ENCODE measurements around the gene MED6. TPM values are rescaled to one million over a fixed set of nuclear protein-coding genes. Genes with fewer than 3 reads are reported as not detected.

The MED6 gene
- total RNA-seq, 1 experiment from 2014 or later, result 27.3 TPM

- in situ Hi-C loops (cut with HindIII; ENCODE audit: low pct_unique_long_range_greater_than_20kb, low sequenced_read_pairs), result no loop called here
- DNase-seq (ENCODE audit: low read depth, low spot score), result no peak
These were observed 16.2 kb upstream of the MED6 start for GRCh38 chr14:70616646-70617045.

GRCh38 chr14:70611216-70611615 is 10.8 kb upstream of the MED6 start:
- in situ Hi-C loops (cut with HindIII; ENCODE audit: low pct_unique_long_range_greater_than_20kb, low sequenced_read_pairs), result no loop called here
- no peak for DNase-seq (ENCODE audit: low read depth, low spot score)

GRCh38 chr14:70602254-70602653 is 1.8 kb upstream of the MED6 start:
- no peak for DNase-seq (ENCODE audit: low read depth, low spot score)
- in situ Hi-C loops (cut with HindIII; ENCODE audit: low pct_unique_long_range_greater_than_20kb, low sequenced_read_pairs), result no loop called here

GRCh38 chr14:70601162-70601561 is 707 bp upstream of the MED6 start:
- in situ Hi-C loops (cut with HindIII; ENCODE audit: low pct_unique_long_range_greater_than_20kb, low sequenced_read_pairs), result no loop called here
- no peak for DNase-seq (ENCODE audit: low read depth, low spot score)

- no peak for DNase-seq (ENCODE audit: low read depth, low spot score)
- in situ Hi-C loops (cut with HindIII; ENCODE audit: low pct_unique_long_range_greater_than_20kb, low sequenced_read_pairs), result no loop called here
These were observed 1.1 kb downstream of the MED6 start for GRCh38 chr14:70599345-70599744.

- no peak for DNase-seq (ENCODE audit: low read depth, low spot score)
- in situ Hi-C loops (cut with HindIII; ENCODE audit: low pct_unique_long_range_greater_than_20kb, low sequenced_read_pairs), result no loop called here
These were observed 2.7 kb downstream of the MED6 start for GRCh38 chr14:70597731-70598130.

GRCh38 chr14:70595443-70596185 is 4.8 kb downstream of the MED6 start:
- in situ Hi-C loops (cut with HindIII; ENCODE audit: low pct_unique_long_range_greater_than_20kb, low sequenced_read_pairs), result no loop called here
- peak; percentile 3 for DNase-seq (ENCODE audit: low read depth, low spot score)

- DNase-seq (ENCODE audit: low read depth, low spot score), result no peak
- in situ Hi-C loops (cut with HindIII; ENCODE audit: low pct_unique_long_range_greater_than_20kb, low sequenced_read_pairs), result no loop called here
These were observed 6.0 kb downstream of the MED6 start for GRCh38 chr14:70594461-70594860.

GRCh38 chr14:70585231-70585630 is 15.2 kb downstream of the MED6 start:
- DNase-seq (ENCODE audit: low read depth, low spot score), result no peak
- in situ Hi-C loops (cut with HindIII; ENCODE audit: low pct_unique_long_range_greater_than_20kb, low sequenced_read_pairs), result no loop called here

- peak; percentile 15 for DNase-seq (ENCODE audit: low read depth, low spot score)
- in situ Hi-C loops (cut with HindIII; ENCODE audit: low pct_unique_long_range_greater_than_20kb, low sequenced_read_pairs), result no loop called here
These were observed 23.6 kb downstream of the MED6 start for GRCh38 chr14:70576891-70577290.

GRCh38 chr14:70573050-70573449 is 27.4 kb downstream of the MED6 start:
- in situ Hi-C loops (cut with HindIII; ENCODE audit: low pct_unique_long_range_greater_than_20kb, low sequenced_read_pairs), result no loop called here
- no peak for DNase-seq (ENCODE audit: low read depth, low spot score)

- in situ Hi-C loops (cut with HindIII; ENCODE audit: low pct_unique_long_range_greater_than_20kb, low sequenced_read_pairs), result no loop called here
- no peak for DNase-seq (ENCODE audit: low read depth, low spot score)
These were observed 29.3 kb downstream of the MED6 start for GRCh38 chr14:70571139-70571538.

- in situ Hi-C loops (cut with HindIII; ENCODE audit: low pct_unique_long_range_greater_than_20kb, low sequenced_read_pairs), result no loop called here
- peak; percentile 60 for DNase-seq (ENCODE audit: low read depth, low spot score)
These were observed 32.7 kb downstream of the MED6 start for GRCh38 chr14:70567791-70568190.

GRCh38 chr14:70563869-70564268 is 36.6 kb downstream of the MED6 start:
- in situ Hi-C loops (cut with HindIII; ENCODE audit: low pct_unique_long_range_greater_than_20kb, low sequenced_read_pairs), result no loop called here
- DNase-seq (ENCODE audit: low read depth, low spot score), result no peak

GRCh38 chr14:70563417-70563816 is 37.0 kb downstream of the MED6 start:
- DNase-seq (ENCODE audit: low read depth, low spot score), result no peak

GRCh38 chr14:70558356-70558755 is 42.1 kb downstream of the MED6 start:
- in situ Hi-C loops (cut with HindIII; ENCODE audit: low pct_unique_long_range_greater_than_20kb, low sequenced_read_pairs), result no loop called here
- DNase-seq (ENCODE audit: low read depth, low spot score), result no peak

More at GRCh38 chr14:70563417-70563816, 37.0 kb downstream of the MED6 start:
- in situ Hi-C loops (cut with HindIII; ENCODE audit: low pct_unique_long_range_greater_than_20kb, low sequenced_read_pairs), result no loop called here

GRCh38 chr14:70555890-70556289 is 44.6 kb downstream of the MED6 start:
- DNase-seq (ENCODE audit: low read depth, low spot score), result no peak
- in situ Hi-C loops (cut with HindIII; ENCODE audit: low pct_unique_long_range_greater_than_20kb, low sequenced_read_pairs), result no loop called here

- DNase-seq (ENCODE audit: low read depth, low spot score), result no peak
- in situ Hi-C loops (cut with HindIII; ENCODE audit: low pct_unique_long_range_greater_than_20kb, low sequenced_read_pairs), result no loop called here
These were observed 62.4 kb downstream of the MED6 start for GRCh38 chr14:70538087-70538486.

GRCh38 chr14:70536830-70537229 is 63.6 kb downstream of the MED6 start:
- DNase-seq (ENCODE audit: low read depth, low spot score), result no peak

GRCh38 chr14:70534904-70535303 is 65.6 kb downstream of the MED6 start, which contains the start of gene ADAM20:
Gene ADAM20, minus strand, starts transcription at chr14:70535004. Its CDS starts 10,247 bp downstream, at chr14:70524757.
- in situ Hi-C loops (cut with HindIII; ENCODE audit: low pct_unique_long_range_greater_than_20kb, low sequenced_read_pairs), result no loop called here
- DNase-seq (ENCODE audit: low read depth, low spot score), result no peak

More at GRCh38 chr14:70536830-70537229, 63.6 kb downstream of the MED6 start:
- in situ Hi-C loops (cut with HindIII; ENCODE audit: low pct_unique_long_range_greater_than_20kb, low sequenced_read_pairs), result no loop called here
